ENCODE results near the gene FGF3.

DNA sequence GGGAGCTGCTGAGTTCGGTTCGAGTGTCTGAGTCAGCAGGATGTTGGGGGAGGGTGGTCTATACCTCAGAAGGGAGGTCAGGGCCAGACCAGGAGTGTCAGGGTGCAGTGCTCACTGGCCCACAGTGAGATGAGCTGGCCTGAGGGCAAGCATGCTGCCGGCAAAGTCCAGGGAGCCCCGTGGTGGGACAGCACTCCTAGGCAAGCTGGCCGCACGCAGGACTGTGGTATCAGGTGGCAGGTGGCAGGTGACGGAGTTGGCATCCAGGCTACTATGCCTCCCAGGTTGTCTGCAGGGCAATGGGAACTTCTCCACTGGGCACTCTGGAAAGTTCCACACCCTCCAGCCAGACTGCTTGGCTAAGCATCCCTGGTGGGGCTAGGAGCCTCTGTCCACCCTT, 4.8 kb downstream of the FGF3 start:
- TF ChIP-seq, protein P1, sequence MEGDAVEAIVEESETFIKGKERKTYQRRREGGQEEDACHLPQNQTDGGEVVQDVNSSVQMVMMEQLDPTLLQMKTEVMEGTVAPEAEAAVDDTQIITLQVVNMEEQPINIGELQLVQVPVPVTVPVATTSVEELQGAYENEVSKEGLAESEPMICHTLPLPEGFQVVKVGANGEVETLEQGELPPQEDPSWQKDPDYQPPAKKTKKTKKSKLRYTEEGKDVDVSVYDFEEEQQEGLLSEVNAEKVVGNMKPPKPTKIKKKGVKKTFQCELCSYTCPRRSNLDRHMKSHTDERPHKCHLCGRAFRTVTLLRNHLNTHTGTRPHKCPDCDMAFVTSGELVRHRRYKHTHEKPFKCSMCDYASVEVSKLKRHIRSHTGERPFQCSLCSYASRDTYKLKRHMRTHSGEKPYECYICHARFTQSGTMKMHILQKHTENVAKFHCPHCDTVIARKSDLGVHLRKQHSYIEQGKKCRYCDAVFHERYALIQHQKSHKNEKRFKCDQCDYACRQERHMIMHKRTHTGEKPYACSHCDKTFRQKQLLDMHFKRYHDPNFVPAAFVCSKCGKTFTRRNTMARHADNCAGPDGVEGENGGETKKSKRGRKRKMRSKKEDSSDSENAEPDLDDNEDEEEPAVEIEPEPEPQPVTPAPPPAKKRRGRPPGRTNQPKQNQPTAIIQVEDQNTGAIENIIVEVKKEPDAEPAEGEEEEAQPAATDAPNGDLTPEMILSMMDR (IDR thresholded peaks at IDR 0.05): no peak
- TF ChIP-seq EZH2phosphoT487 (IDR thresholded peaks at IDR 0.05): no peak
- no peak for TF ChIP-seq EZH2 (IDR thresholded peaks at IDR 0.05)

All from neural progenitor cell (in vitro differentiated cells).